ENCODE results near the gene HIGD1A.

GRCh38 chr3:42745776-42746454, 58.4 kb downstream of the HIGD1A start:
- TF ChIP-seq CTCF (conservative IDR thresholded peaks at IDR 0.05; ENCODE audit: low read depth, low read length) (no peak), EZH2phosphoT487 (IDR thresholded peaks at IDR 0.05; ENCODE audit: borderline replicate concordance, low read length) (no peak), EZH2 (IDR thresholded peaks at IDR 0.05; ENCODE audit: low read length, unreplicated experiment) (no peak)

All from PC-3 (cell line).